WTC11 (cell line): ENCODE data around the gene LMOD1. TPM values are rescaled to one million over a fixed set of nuclear protein-coding genes. Genes with fewer than 3 reads are reported as not detected.

Experiments
- ATAC-seq: fragments of 200-7000 bp; cut with Tn5 transposase; 2 replicates; pipeline ENCODE4 v1.10.0; 2021; ENCODE audit warnings: mild to moderate bottlenecking, moderate library complexity
- CTCF ChIA-PET: fragments of 300-600 bp; sonication (Branson Sonifier 250); formaldehyde crosslinking; loops from one replicate; lab custom pipeline; 2021; ENCODE audit warnings: antibody characterized with exemption; lab: Charles Lee
- POLR2A ChIA-PET: fragments of 350-600 bp; sonication (Branson Sonifier 250); formaldehyde crosslinking; loops from one replicate; lab custom pipeline; 2021; ENCODE audit warnings: antibody characterized with exemption; lab: Charles Lee
- DNase-seq: peaks from one replicate; pipeline ENCODE4 v3.0.0; 2021; ENCODE audit warnings: low spot score
- H3K27ac Mint-ChIP-seq: 2 replicates; pipeline ENCODE4 v1.8.0; 2021; ENCODE audit warnings: mixed read lengths
- H3K27me3 Mint-ChIP-seq: 2 replicates; pipeline ENCODE4 v1.8.0; 2021; ENCODE audit warnings: low read depth, mild to moderate bottlenecking, moderate library complexity, mixed read lengths
- H3K36me3 Mint-ChIP-seq: 2 replicates; pipeline ENCODE4 v1.8.0; 2021; ENCODE audit warnings: mixed read lengths
- H3K4me1 Mint-ChIP-seq: 2 replicates; pipeline ENCODE4 v1.8.0; 2022; ENCODE audit warnings: mixed read lengths
- H3K4me3 Mint-ChIP-seq: 2 replicates; pipeline ENCODE4 v1.8.0; 2021; ENCODE audit warnings: mild to moderate bottlenecking, moderate library complexity, mixed read lengths
- H3K9me3 Mint-ChIP-seq: 2 replicates; pipeline ENCODE4 v1.8.0; 2021; ENCODE audit warnings: mixed read lengths
- CREB1 ChIP-seq: sonication (generic); formaldehyde crosslinking; IDR thresholded peaks from 2 replicates; pipeline ENCODE4 v1.8.0; 2023; ENCODE audit warnings: mild to moderate bottlenecking, missing genetic modification reagents
- CREM ChIP-seq: sonication (generic); formaldehyde crosslinking; IDR thresholded peaks from 2 replicates; pipeline ENCODE4 v1.8.1; 2022; ENCODE audit warnings: mild to moderate bottlenecking, missing genetic modification reagents, moderate library complexity
- EMX1 ChIP-seq: fragments of 250-450 bp; sonication (Bioruptor Pico); IDR thresholded peaks from 2 replicates; pipeline ENCODE4 v1.8.0; 2021; ENCODE audit warnings: mild to moderate bottlenecking
- ETV6 ChIP-seq: sonication (generic); formaldehyde crosslinking; IDR thresholded peaks from 2 replicates; pipeline ENCODE4 v1.8.1; 2022; ENCODE audit warnings: mild to moderate bottlenecking, missing genetic modification reagents
- FOXJ3 ChIP-seq: sonication (generic); formaldehyde crosslinking; IDR thresholded peaks from 2 replicates; pipeline ENCODE4 v1.9.0; 2021; ENCODE audit warnings: missing genetic modification reagents, mild to moderate bottlenecking, borderline replicate concordance
- FOXK1 ChIP-seq: sonication (generic); formaldehyde crosslinking; IDR thresholded peaks from 2 replicates; pipeline ENCODE4 v1.8.0; 2022; ENCODE audit warnings: mild to moderate bottlenecking, moderate library complexity, missing genetic modification reagents
- GABPB1 ChIP-seq: sonication (generic); formaldehyde crosslinking; IDR thresholded peaks from 2 replicates; pipeline ENCODE4 v1.8.1; 2023; ENCODE audit warnings: mild to moderate bottlenecking, missing genetic modification reagents
- MLX ChIP-seq: sonication (generic); formaldehyde crosslinking; IDR thresholded peaks from 2 replicates; pipeline ENCODE4 v1.8.1; 2023; ENCODE audit warnings: mild to moderate bottlenecking, missing genetic modification reagents, moderate library complexity
- SP1 ChIP-seq: sonication (generic); formaldehyde crosslinking; conservative IDR thresholded peaks from 2 replicates; pipeline ENCODE4 v1.8.1; 2022; ENCODE audit warnings: missing genetic modification reagents
- STAT6 ChIP-seq: sonication (generic); formaldehyde crosslinking; conservative IDR thresholded peaks from 2 replicates; pipeline ENCODE4 v1.8.1; 2023; ENCODE audit warnings: mild to moderate bottlenecking, low read depth, missing genetic modification reagents, moderate library complexity
- TEAD1 ChIP-seq: sonication (generic); formaldehyde crosslinking; IDR thresholded peaks from 2 replicates; pipeline ENCODE4 v1.8.0; 2022; ENCODE audit warnings: mild to moderate bottlenecking, missing genetic modification reagents
- ZBTB21 ChIP-seq: sonication (generic); formaldehyde crosslinking; IDR thresholded peaks from 2 replicates; pipeline ENCODE4 v1.8.1; 2023; ENCODE audit warnings: mild to moderate bottlenecking, missing genetic modification reagents, borderline replicate concordance
- ZNF219 ChIP-seq: sonication (generic); formaldehyde crosslinking; IDR thresholded peaks from 2 replicates; pipeline ENCODE4 v1.8.0; 2023; ENCODE audit warnings: missing genetic modification reagents, mild to moderate bottlenecking, borderline replicate concordance
- ZNF263 ChIP-seq: sonication (generic); formaldehyde crosslinking; IDR thresholded peaks from 2 replicates; pipeline ENCODE4 v1.8.1; 2022; ENCODE audit warnings: low read depth, mild to moderate bottlenecking, moderate library complexity, missing genetic modification reagents
- ZNF281 ChIP-seq: sonication (generic); formaldehyde crosslinking; IDR thresholded peaks from 2 replicates; pipeline ENCODE4 v1.8.0; 2023; ENCODE audit warnings: mild to moderate bottlenecking, missing genetic modification reagents
- total RNA-seq: library from RNA; stranded (reverse); gene quantifications from 3 replicates; pipeline ENCODE4 v1.2.3, GENCODE V29; 2021
- TF ChIP-seq, protein P1 (sequence below): sonication (generic); formaldehyde crosslinking; IDR thresholded peaks from 2 replicates; pipeline ENCODE4 v1.8.1; 2022; ENCODE audit warnings: mild to moderate bottlenecking, missing genetic modification reagents, moderate library complexity, borderline replicate concordance
- TF ChIP-seq, protein P2 (sequence below): sonication (generic); formaldehyde crosslinking; conservative IDR thresholded peaks from 2 replicates; pipeline ENCODE4 v1.8.1; 2022; ENCODE audit warnings: mild to moderate bottlenecking, missing genetic modification reagents
- TF ChIP-seq, protein P3 (sequence below): sonication (generic); formaldehyde crosslinking; IDR thresholded peaks from 2 replicates; pipeline ENCODE4 v1.8.1; 2023; ENCODE audit warnings: mild to moderate bottlenecking, moderate library complexity, missing genetic modification reagents
- TF ChIP-seq, protein P4 (sequence below): fragments of 200-600 bp; IDR thresholded peaks from 2 replicates; pipeline ENCODE4 v1.8.0; 2022; ENCODE audit warnings: antibody characterized with exemption
- TF ChIP-seq, protein P5 (sequence below): sonication (generic); formaldehyde crosslinking; IDR thresholded peaks from 2 replicates; pipeline ENCODE4 v1.8.1; 2022; ENCODE audit warnings: low read depth, missing genetic modification reagents, borderline replicate concordance

Gene LMOD1
- total RNA-seq, 1 experiment from 2014 or later = 1.5 TPM

- TF ChIP-seq, protein P1, sequence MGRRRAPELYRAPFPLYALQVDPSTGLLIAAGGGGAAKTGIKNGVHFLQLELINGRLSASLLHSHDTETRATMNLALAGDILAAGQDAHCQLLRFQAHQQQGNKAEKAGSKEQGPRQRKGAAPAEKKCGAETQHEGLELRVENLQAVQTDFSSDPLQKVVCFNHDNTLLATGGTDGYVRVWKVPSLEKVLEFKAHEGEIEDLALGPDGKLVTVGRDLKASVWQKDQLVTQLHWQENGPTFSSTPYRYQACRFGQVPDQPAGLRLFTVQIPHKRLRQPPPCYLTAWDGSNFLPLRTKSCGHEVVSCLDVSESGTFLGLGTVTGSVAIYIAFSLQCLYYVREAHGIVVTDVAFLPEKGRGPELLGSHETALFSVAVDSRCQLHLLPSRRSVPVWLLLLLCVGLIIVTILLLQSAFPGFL (CRISPR knock-in tag) = no peak
- TF ChIP-seq EMX1 (no peak), FOXJ3 (CRISPR knock-in tag) (no peak), STAT6 (CRISPR knock-in tag) (no peak), ZBTB21 (no peak)
Measured at GRCh38 chr1:201896951-201897391, 49.4 kb downstream of the LMOD1 start (continued).

DNA sequence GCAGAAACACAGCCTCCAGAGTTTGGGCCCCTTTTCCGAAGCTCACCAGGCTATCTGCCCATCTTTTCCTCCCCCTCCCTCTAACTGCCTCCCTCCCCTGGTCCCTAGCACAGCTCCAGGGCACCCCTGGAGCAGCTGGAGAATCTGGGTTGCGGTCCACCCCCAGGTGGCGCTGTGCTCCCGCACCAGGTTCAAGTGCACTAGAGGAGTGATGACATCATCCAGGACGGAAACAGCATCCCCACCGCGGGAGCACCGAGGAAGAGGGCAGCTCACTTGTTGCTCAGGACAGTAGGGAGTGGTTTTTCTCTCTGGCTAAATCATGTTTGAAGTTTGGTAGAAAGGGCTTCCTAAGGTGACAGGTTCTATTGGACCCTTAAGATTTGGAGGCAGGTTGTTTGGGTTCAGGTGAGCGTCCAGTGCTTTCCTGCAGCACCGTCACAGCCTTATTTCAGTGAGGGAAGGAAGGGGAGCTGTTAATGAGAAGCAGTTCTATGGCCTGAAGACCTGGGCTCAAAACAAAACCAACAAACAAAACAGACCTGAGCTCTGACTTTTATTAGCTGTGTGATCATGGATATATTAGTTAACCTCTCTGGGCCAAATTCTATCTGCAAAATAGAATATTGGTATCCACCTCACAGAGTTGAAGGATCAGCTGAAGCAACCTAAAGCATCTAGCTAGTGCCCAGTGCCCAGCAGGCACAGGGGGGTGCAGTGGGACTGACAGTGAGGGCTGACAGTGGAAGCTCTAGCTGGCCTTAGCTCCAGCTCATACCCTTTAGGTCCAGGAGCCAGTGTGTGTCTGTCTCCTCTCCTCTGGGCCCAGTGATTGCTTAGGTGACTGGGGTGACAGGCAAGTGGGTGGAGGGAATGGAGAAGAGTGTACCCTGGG, 50.2 kb downstream of the LMOD1 start:
- Mint-ChIP-seq H3K4me3 (peak overlapping the region; percentile 37; the same call in 1 of the 2 replicates), H3K27me3 (peaks cover 4% of the 10 kb centered on the region), H3K36me3 (no peaks in the 10 kb centered on the region), H3K9me3 (no peaks in the 10 kb centered on the region), H3K4me1 (peaks cover 35% of the 10 kb centered on the region), H3K27ac (peak overlapping the region; percentile 62)
- ATAC-seq (peak; percentile 85), DNase-seq (peak; percentile 97)
- ChIA-PET CTCF (interaction anchor here (0.5 to 5.7 kb wide), 89 partner anchors 9 to 1347 kb away, joined by 3 to 135 read pairs (median 5); partner anchors contain the start of genes ELF3, GPR37L1, IPO9 and LMOD1), POLR2A (interaction anchor here (0.6 to 2.4 kb wide), 14 partner anchors 8 to 236 kb away, joined by 3 to 14 read pairs (median 4); partner anchors contain the start of genes ELF3, LMOD1 and TIMM17A)
- no peak for TF ChIP-seq CREB1 (CRISPR knock-in tag)
- TF ChIP-seq CREM (CRISPR knock-in tag) = peak; percentile 69; the same call in 1 of the 2 replicates
- TF ChIP-seq MLX (CRISPR knock-in tag) = no peak
- no peak for TF ChIP-seq ZNF219 (CRISPR knock-in tag)
- TF ChIP-seq ZNF263 = peak; percentile 96
- TF ChIP-seq, protein P2, sequence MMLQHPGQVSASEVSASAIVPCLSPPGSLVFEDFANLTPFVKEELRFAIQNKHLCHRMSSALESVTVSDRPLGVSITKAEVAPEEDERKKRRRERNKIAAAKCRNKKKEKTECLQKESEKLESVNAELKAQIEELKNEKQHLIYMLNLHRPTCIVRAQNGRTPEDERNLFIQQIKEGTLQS (CRISPR knock-in tag) = peak; percentile 87
- peak; percentile 61 for TF ChIP-seq SP1 (CRISPR knock-in tag)
- peak; percentile 94 for TF ChIP-seq ETV6 (CRISPR knock-in tag)
- peak; percentile 86 for TF ChIP-seq GABPB1 (CRISPR knock-in tag)
- peak; percentile 79; the same call in 1 of the 2 replicates for TF ChIP-seq ZBTB21
- peak; percentile 56; the same call in 1 of the 2 replicates for TF ChIP-seq FOXK1 (CRISPR knock-in tag)
- TF ChIP-seq, protein P3, sequence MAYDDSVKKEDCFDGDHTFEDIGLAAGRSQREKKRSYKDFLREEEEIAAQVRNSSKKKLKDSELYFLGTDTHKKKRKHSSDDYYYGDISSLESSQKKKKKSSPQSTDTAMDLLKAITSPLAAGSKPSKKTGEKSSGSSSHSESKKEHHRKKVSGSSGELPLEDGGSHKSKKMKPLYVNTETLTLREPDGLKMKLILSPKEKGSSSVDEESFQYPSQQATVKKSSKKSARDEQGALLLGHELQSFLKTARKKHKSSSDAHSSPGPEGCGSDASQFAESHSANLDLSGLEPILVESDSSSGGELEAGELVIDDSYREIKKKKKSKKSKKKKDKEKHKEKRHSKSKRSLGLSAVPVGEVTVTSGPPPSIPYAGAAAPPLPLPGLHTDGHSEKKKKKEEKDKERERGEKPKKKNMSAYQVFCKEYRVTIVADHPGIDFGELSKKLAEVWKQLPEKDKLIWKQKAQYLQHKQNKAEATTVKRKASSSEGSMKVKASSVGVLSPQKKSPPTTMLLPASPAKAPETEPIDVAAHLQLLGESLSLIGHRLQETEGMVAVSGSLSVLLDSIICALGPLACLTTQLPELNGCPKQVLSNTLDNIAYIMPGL (CRISPR knock-in tag) = 0 out of 2 replicates have a peak, but pooled peaks have one; percentile 24
- TF ChIP-seq, protein P4, sequence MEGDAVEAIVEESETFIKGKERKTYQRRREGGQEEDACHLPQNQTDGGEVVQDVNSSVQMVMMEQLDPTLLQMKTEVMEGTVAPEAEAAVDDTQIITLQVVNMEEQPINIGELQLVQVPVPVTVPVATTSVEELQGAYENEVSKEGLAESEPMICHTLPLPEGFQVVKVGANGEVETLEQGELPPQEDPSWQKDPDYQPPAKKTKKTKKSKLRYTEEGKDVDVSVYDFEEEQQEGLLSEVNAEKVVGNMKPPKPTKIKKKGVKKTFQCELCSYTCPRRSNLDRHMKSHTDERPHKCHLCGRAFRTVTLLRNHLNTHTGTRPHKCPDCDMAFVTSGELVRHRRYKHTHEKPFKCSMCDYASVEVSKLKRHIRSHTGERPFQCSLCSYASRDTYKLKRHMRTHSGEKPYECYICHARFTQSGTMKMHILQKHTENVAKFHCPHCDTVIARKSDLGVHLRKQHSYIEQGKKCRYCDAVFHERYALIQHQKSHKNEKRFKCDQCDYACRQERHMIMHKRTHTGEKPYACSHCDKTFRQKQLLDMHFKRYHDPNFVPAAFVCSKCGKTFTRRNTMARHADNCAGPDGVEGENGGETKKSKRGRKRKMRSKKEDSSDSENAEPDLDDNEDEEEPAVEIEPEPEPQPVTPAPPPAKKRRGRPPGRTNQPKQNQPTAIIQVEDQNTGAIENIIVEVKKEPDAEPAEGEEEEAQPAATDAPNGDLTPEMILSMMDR = peak; percentile 94
- no peak for TF ChIP-seq ZNF281 (CRISPR knock-in tag)
- TF ChIP-seq TEAD1 (CRISPR knock-in tag) = no peak; the same call in 1 of the 2 replicates
- TF ChIP-seq, protein P5, sequence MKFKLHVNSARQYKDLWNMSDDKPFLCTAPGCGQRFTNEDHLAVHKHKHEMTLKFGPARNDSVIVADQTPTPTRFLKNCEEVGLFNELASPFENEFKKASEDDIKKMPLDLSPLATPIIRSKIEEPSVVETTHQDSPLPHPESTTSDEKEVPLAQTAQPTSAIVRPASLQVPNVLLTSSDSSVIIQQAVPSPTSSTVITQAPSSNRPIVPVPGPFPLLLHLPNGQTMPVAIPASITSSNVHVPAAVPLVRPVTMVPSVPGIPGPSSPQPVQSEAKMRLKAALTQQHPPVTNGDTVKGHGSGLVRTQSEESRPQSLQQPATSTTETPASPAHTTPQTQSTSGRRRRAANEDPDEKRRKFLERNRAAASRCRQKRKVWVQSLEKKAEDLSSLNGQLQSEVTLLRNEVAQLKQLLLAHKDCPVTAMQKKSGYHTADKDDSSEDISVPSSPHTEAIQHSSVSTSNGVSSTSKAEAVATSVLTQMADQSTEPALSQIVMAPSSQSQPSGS (CRISPR knock-in tag) = no peak; the same call in 1 of the 2 replicates
